ENCODE results near the gene WBP2NL. TPM values are rescaled to one million over a fixed set of nuclear protein-coding genes. Genes with fewer than 3 reads are reported as not detected.

The WBP2NL gene
- total and polyA plus RNA-seq, 2 of the 8 experiments (the other 6 are each of a cell fraction or from before 2014, with no cell fraction given): not detected

Small RNA genes lying within 50 kb of the gene (small RNA-seq; reads per million reads assigned to genes)
- not detected for gene SNORD13P1 (ENCODE audit: insufficient read depth)

Other genes starting within 250 kb of the WBP2NL start
- gene CCDC134, start 198.1 kb upstream of the WBP2NL start, total RNA-seq (2021; fragmentation: NEBNext Ultra II Directional; extraction: Animal tissue kit (Norgen Biotek cat#: 25700)): 20.0 and 21.4 TPM in 2 replicates
- 7.7 and 10.3 TPM in 2 replicates for gene CCDC134, start 198.1 kb upstream of the WBP2NL start, polyA plus RNA-seq (2011; rRNA removed)
- 144 TPM in 2 replicates for gene SREBF2, start 165.7 kb upstream of the WBP2NL start, total RNA-seq (2021; fragmentation: NEBNext Ultra II Directional; extraction: Animal tissue kit (Norgen Biotek cat#: 25700))
- gene SREBF2, start 165.7 kb upstream of the WBP2NL start, polyA plus RNA-seq (2011; rRNA removed): 125 and 183 TPM in 2 replicates
- 0.89 and 0.90 TPM in 2 replicates for gene SHISA8, start 83.7 kb upstream of the WBP2NL start, total RNA-seq (2021; fragmentation: NEBNext Ultra II Directional; extraction: Animal tissue kit (Norgen Biotek cat#: 25700))
- gene SHISA8, start 83.7 kb upstream of the WBP2NL start, polyA plus RNA-seq (2011; rRNA removed): 0.14 and 0.35 TPM in 2 replicates
- 1.8 and 2.0 TPM in 2 replicates for gene TNFRSF13C, start 72.0 kb upstream of the WBP2NL start, total RNA-seq (2021; fragmentation: NEBNext Ultra II Directional; extraction: Animal tissue kit (Norgen Biotek cat#: 25700))
- 1.4 TPM in 2 replicates for gene TNFRSF13C, start 72.0 kb upstream of the WBP2NL start, polyA plus RNA-seq (2011; rRNA removed)
- gene CENPM, start 51.6 kb upstream of the WBP2NL start, total RNA-seq (2021; fragmentation: NEBNext Ultra II Directional; extraction: Animal tissue kit (Norgen Biotek cat#: 25700)): 30.0 and 32.0 TPM in 2 replicates
- 80.4 and 94.6 TPM in 2 replicates for gene CENPM, start 51.6 kb upstream of the WBP2NL start, polyA plus RNA-seq (2011; rRNA removed)
- gene SEPTIN3, start 29.3 kb upstream of the WBP2NL start, total RNA-seq (2021; fragmentation: NEBNext Ultra II Directional; extraction: Animal tissue kit (Norgen Biotek cat#: 25700)): 38.9 and 39.1 TPM in 2 replicates
- gene SEPTIN3, start 29.3 kb upstream of the WBP2NL start, polyA plus RNA-seq (2011; rRNA removed): 39.7 and 52.9 TPM in 2 replicates
- 14.7 and 14.8 TPM in 2 replicates for gene NAGA, start 72.0 kb downstream of the WBP2NL start, total RNA-seq (2021; fragmentation: NEBNext Ultra II Directional; extraction: Animal tissue kit (Norgen Biotek cat#: 25700))
- gene NAGA, start 72.0 kb downstream of the WBP2NL start, polyA plus RNA-seq (2011; rRNA removed): 30.7 and 39.5 TPM in 2 replicates
- gene PHETA2, start 75.5 kb downstream of the WBP2NL start, total RNA-seq (2021; fragmentation: NEBNext Ultra II Directional; extraction: Animal tissue kit (Norgen Biotek cat#: 25700)): 7.4 and 8.0 TPM in 2 replicates
- gene PHETA2, start 75.5 kb downstream of the WBP2NL start, polyA plus RNA-seq (2011; rRNA removed): 7.6 and 8.4 TPM in 2 replicates
- gene SMDT1, start 80.9 kb downstream of the WBP2NL start, total RNA-seq (2021; fragmentation: NEBNext Ultra II Directional; extraction: Animal tissue kit (Norgen Biotek cat#: 25700)): 35.6 and 36.0 TPM in 2 replicates
- 34.9 and 40.7 TPM in 2 replicates for gene SMDT1, start 80.9 kb downstream of the WBP2NL start, polyA plus RNA-seq (2011; rRNA removed)
- gene NDUFA6, start 92.0 kb downstream of the WBP2NL start, total RNA-seq (2021; fragmentation: NEBNext Ultra II Directional; extraction: Animal tissue kit (Norgen Biotek cat#: 25700)): 99.5 and 105 TPM in 2 replicates
- gene NDUFA6, start 92.0 kb downstream of the WBP2NL start, polyA plus RNA-seq (2011; rRNA removed): 60.1 and 76.2 TPM in 2 replicates
- 0.77 and 0.93 TPM in 2 replicates for gene CYP2D6, start 132.0 kb downstream of the WBP2NL start, total RNA-seq (2021; fragmentation: NEBNext Ultra II Directional; extraction: Animal tissue kit (Norgen Biotek cat#: 25700))
- 1.7 TPM in 2 replicates for gene CYP2D6, start 132.0 kb downstream of the WBP2NL start, polyA plus RNA-seq (2011; rRNA removed)

Data from H1 (cell line).